Thyroid gland (tissue), 4 donors: ENCODE results near the gene UNC5C. TPM values are rescaled to one million over a fixed set of nuclear protein-coding genes. Genes with fewer than 3 reads are reported as not detected.

Source experiments
- DNase-seq, 2 donors: peaks; one replicate each; pipeline ENCODE4 v3.0.0-alpha.2; 2019
- H3K27ac ChIP-seq, 3 donors: fragments of 200-600 bp; sonication (generic); 1 replicate in 2 of 3; 2 replicates in 1 of 3; pipeline ENCODE4 v1.5.1; 2016 to 2019; ENCODE audit warnings: mild to moderate bottlenecking in 1 of 3, moderate library complexity in 1 of 3
- H3K27me3 ChIP-seq: fragments of 200-600 bp; sonication (generic); one replicate; pipeline ENCODE4 v1.5.1; 2019
- H3K36me3 ChIP-seq, 2 donors: fragments of 200-600 bp; sonication (generic); one replicate each; pipeline ENCODE4 v1.5.1; 2016 to 2019
- H3K4me1 ChIP-seq, 2 donors: fragments of 200-600 bp; sonication (generic); one replicate each; pipeline ENCODE4 v1.5.1; 2017 to 2019
- H3K4me3 ChIP-seq, 3 donors: fragments of 200-600 bp; sonication (generic); replicated peaks in 1 of 3; 1 replicate in 2 of 3; 2 replicates in 1 of 3; pipeline ENCODE4 v1.5.1; 2016; ENCODE audit warnings: mild to moderate bottlenecking in 1 of 3
- H3K9me3 ChIP-seq: fragments of 200-600 bp; sonication (generic); one replicate; pipeline ENCODE4 v1.5.1; 2017
- POLR2A ChIP-seq, 2 donors: fragments of 450-650 bp; IDR thresholded peaks; one replicate each; pipeline ENCODE4 v1.6.1; 2017; ENCODE audit warnings: antibody characterized with exemption in 2 of 2, mild to moderate bottlenecking in 2 of 2, moderate library complexity in 1 of 2
- WGBS, 2 donors: methylation state at CpG; one replicate each; pipeline ENCODE4 v1.1.5; 2017; 5-methylcytosine and 5-hydroxymethylcytosine counted together
- intact Hi-C: fragments of 100-400 bp; cut with DNase I; formaldehyde crosslinking; loops from one replicate; pipeline ENCODE4 v1.15.1; 2023
- total RNA-seq, 4 donors: library from RNA; depleted of rRNA; stranded (reverse); fragments of >200 nt; gene quantifications; one replicate each; pipeline ENCODE4 v1.2.3, GENCODE V29; 2016
- TF ChIP-seq, protein P1 (sequence below), 6 experiments: fragments of 200-600 bp in 3 of 6; fragments of 450-650 bp in 3 of 6; sonication (generic) in 3 of 6; IDR thresholded peaks; one replicate each; pipeline ENCODE4 v1.5.1; 2016 to 2019; ENCODE audit warnings: antibody characterized with exemption in 6 of 6, mild to moderate bottlenecking in 2 of 6, inconsistent platforms in 1 of 6, moderate library complexity in 1 of 6

The UNC5C gene
- total RNA-seq, 4 donors from 2014 or later, result 27.1 to 72.0 (median 59.0) TPM

DNA sequence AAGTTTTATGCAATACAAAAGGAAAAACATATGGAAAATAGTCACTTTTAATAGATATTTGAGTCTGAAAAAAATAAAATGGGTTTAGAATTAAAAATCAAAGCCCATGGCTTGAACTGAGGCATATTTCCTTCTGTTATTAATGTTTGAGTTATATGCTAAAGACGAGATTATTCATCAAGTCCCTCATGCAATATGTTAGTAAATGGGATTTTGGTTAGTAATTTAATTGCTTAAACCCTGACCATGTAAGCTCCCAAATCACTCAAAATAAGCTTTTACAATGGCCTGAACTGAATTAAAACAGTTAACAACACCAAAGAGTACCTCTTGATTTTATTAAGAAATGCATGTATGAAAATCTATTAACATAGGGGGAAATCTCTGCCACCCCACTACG is 12.1 kb downstream of the UNC5C start:
- intact Hi-C loops, result no loop called here
- H3K4me1 ChIP-seq, result peaks cover 44 to 48% of the 10 kb centered on the region in 2 donors
- WGBS, 2 donors, result 76 to 84% methylated on average over 2 of the region's 2 CpGs
- peak overlapping the region; percentile 89 to 99 (median 96) for H3K27ac ChIP-seq
- no peaks in the 10 kb centered on the region for H3K9me3 ChIP-seq
- no peak overlapping the region for H3K4me3 ChIP-seq
- H3K36me3 ChIP-seq, result no peaks in the 10 kb centered on the region
- no peak for TF ChIP-seq POLR2A (IDR thresholded peaks at IDR 0.05)
- TF ChIP-seq, protein P1, sequence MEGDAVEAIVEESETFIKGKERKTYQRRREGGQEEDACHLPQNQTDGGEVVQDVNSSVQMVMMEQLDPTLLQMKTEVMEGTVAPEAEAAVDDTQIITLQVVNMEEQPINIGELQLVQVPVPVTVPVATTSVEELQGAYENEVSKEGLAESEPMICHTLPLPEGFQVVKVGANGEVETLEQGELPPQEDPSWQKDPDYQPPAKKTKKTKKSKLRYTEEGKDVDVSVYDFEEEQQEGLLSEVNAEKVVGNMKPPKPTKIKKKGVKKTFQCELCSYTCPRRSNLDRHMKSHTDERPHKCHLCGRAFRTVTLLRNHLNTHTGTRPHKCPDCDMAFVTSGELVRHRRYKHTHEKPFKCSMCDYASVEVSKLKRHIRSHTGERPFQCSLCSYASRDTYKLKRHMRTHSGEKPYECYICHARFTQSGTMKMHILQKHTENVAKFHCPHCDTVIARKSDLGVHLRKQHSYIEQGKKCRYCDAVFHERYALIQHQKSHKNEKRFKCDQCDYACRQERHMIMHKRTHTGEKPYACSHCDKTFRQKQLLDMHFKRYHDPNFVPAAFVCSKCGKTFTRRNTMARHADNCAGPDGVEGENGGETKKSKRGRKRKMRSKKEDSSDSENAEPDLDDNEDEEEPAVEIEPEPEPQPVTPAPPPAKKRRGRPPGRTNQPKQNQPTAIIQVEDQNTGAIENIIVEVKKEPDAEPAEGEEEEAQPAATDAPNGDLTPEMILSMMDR (IDR thresholded peaks at IDR 0.05), result no peak
- no peak for DNase-seq
- H3K27me3 ChIP-seq, result no peaks in the 10 kb centered on the region

DNA sequence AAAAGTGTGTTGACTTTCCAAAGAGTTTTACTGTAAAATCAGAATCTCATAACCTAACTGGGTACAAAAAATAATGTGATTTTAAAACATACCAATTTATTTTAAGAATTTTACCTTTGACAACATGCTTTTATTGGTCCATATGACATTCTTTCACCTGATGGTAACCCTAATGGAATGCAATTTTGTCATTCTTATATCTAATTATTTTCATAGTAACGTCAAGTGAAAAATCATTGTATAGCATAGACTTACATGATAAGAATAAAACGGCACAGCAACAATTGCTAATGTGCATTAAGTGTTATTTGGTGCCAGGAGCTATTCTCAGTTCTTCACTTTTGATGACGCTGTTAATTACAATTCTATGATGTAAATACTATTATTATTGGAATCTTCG is 13.6 kb downstream of the UNC5C start:
- H3K4me1 ChIP-seq, result peaks cover 34 to 36% of the 10 kb centered on the region in 2 donors
- no peak for TF ChIP-seq POLR2A (IDR thresholded peaks at IDR 0.05)
- TF ChIP-seq, protein P1 (IDR thresholded peaks at IDR 0.05), result no peak
- H3K27ac ChIP-seq, result peak overlapping the region in 1 of 3 donors; percentile 43
- no peaks in the 10 kb centered on the region for H3K9me3 ChIP-seq
- WGBS, 2 donors, result 66 to 69% methylated on average over 4 of the region's 4 CpGs
- H3K36me3 ChIP-seq, result no peaks in the 10 kb centered on the region
- intact Hi-C loops, result no loop called here
- H3K27me3 ChIP-seq, result no peaks in the 10 kb centered on the region
- DNase-seq, result no peak
- H3K4me3 ChIP-seq, result no peak overlapping the region

DNA sequence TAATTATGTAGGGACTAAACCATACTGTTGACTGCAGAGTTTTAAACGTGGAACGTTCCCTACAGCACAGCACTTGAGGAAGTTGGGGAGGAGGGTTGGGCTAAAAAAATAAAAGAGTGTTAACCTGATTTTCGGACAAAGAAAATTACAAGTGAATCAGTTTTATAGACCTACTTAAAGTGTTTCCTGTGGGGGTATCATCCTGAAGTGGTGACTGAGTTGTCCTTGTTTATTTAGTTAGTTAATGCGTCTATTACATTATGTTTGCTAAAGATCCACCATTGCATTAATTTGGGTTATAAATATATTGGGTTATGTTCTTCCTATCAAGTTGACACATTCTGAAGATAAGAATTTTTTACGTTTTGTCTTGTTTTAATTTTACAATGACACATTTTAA is 14.7 kb downstream of the UNC5C start:
- 59 to 67% methylated on average over 5 of the region's 5 CpGs for WGBS, 2 donors

DNA sequence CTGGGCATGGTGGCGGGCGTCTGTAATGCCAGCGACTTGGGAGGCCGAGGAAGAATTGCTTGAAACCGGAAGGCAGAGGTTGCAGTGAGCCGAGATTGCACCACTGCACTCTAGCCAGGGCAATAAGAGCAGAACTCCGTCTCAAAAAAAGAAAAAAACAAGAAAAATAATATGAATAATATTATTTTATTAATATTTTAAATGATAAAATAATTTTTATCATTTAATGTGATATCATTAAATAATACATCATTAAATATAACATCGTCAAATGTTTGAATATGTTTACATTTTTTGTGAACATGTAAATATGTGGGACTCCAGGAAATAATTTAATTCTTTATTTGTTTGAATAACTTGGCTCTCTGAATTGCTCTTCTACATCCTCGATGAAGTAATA is 15.5 kb downstream of the UNC5C start:
- Histone ChIP-seq H3K27me3 (no peaks in the 10 kb centered on the region), H3K27ac (peak overlapping the region in 1 of 3 donors; percentile 43), H3K4me3 (no peak overlapping the region), H3K4me1 (peaks cover 19 to 27% of the 10 kb centered on the region in 2 donors), H3K36me3 (no peaks in the 10 kb centered on the region), H3K9me3 (no peaks in the 10 kb centered on the region)
- intact Hi-C loops, result no loop called here
- TF ChIP-seq POLR2A (IDR thresholded peaks at IDR 0.05), result no peak
- TF ChIP-seq, protein P1 (IDR thresholded peaks at IDR 0.05), result no peak
- 93 to 94% methylated on average over 9 of the region's 9 CpGs for WGBS, 2 donors
- no peak for DNase-seq

More for the DNA sequence above, 14.7 kb downstream of the UNC5C start:
- DNase-seq, result no peak
- Histone ChIP-seq H3K36me3 (no peaks in the 10 kb centered on the region), H3K4me1 (peaks cover 22 to 29% of the 10 kb centered on the region in 2 donors), H3K4me3 (no peak overlapping the region), H3K27me3 (no peaks in the 10 kb centered on the region), H3K9me3 (no peaks in the 10 kb centered on the region), H3K27ac (peak overlapping the region in 2 of 3 donors; percentile 2 to 43)
- intact Hi-C loops, result no loop called here
- TF ChIP-seq, protein P1 (IDR thresholded peaks at IDR 0.05), result no peak
- no peak for TF ChIP-seq POLR2A (IDR thresholded peaks at IDR 0.05)

DNA sequence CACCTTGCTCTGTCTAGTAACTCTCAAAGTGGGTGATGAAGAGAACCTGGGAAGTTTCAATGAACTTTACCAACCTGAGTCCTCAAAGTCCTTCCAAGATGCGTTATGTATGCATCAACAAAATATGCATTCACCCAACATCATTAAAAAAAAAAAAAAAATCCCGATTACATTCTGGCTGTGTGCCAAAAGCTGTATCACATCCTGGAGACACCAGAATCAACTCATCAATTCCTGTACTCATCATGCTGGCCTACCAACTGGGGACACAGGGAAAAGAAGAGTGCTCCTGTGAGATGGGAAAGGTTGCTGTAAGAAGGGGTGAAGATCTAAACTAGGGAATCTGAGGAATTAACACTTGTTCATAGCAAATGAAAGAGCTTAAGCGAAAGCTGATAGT is 16.5 kb downstream of the UNC5C start:
- Histone ChIP-seq H3K9me3 (no peaks in the 10 kb centered on the region), H3K27me3 (no peaks in the 10 kb centered on the region), H3K4me1 (peaks cover 16 to 24% of the 10 kb centered on the region in 2 donors), H3K36me3 (no peaks in the 10 kb centered on the region), H3K27ac (no peak overlapping the region), H3K4me3 (no peak overlapping the region)
- no peak for DNase-seq
- TF ChIP-seq, protein P1 (IDR thresholded peaks at IDR 0.05), result no peak
- TF ChIP-seq POLR2A (IDR thresholded peaks at IDR 0.05), result no peak
- intact Hi-C loops, result no loop called here
- WGBS, 2 donors, result 95 to 99% methylated on average over 3 of the region's 3 CpGs
